Spleen (tissue), 7 donors: ENCODE results near the gene ITGB8.

ENCODE experiments used
- CTCF ChIP-seq, 11 experiments: fragments of 200-600 bp in 7 of 11; fragments of 450-650 bp in 4 of 11; sonication (generic) in 4 of 11; IDR thresholded peaks in 8 of 11; conservative IDR thresholded peaks in 3 of 11; 1 replicate in 7 of 11; 2 replicates in 4 of 11; pipeline versions ENCODE4 v1.4.0 to v1.8.0; 2016 to 2021; ENCODE audit warnings: antibody characterized with exemption in 11 of 11, inconsistent platforms in 4 of 11, mild to moderate bottlenecking in 1 of 11
- POLR2AphosphoS5 ChIP-seq, 3 donors: sonication (generic); formaldehyde crosslinking; IDR thresholded peaks; one replicate each; pipeline ENCODE4 v1.5.1; 2017; ENCODE audit warnings: antibody characterized with exemption in 3 of 3
- donor health status: DM: no; HTN: no; CAD: no; lungs with moderate emphysema.
- donor health status: DM: no; HTN: no; CAD: no.
- donor health status: DM: no; HTN: no; CAD: no.

GRCh38 chr7:20383351-20383750 lies 52.7 kb downstream of the ITGB8 start:
- no peak for TF ChIP-seq POLR2AphosphoS5 (IDR thresholded peaks at IDR 0.05)
- no peak for TF ChIP-seq CTCF (IDR thresholded peaks at IDR 0.05 in 8 of 11, conservative IDR thresholded peaks at IDR 0.05 in 3 of 11)
